PC-9 (cell line): ENCODE results near the gene NR2F1-AS1.

Experiments used
- CTCF ChIP-seq: fragments of 200-600 bp; sonication (generic); conservative IDR thresholded peaks from 2 replicates; pipeline ENCODE4 v1.6.1; 2017; ENCODE audit warnings: mixed run types, antibody characterized with exemption, mild to moderate bottlenecking, moderate library complexity
- EZH2 ChIP-seq: fragments of 200-600 bp; sonication (generic); IDR thresholded peaks from 2 replicates; pipeline ENCODE4 v1.8.0; 2017; ENCODE audit warnings: antibody characterized with exemption, low read depth

- TF ChIP-seq CTCF (no peak), EZH2 (no peak)
These were observed 2.9 kb downstream of the NR2F1-AS1 start for GRCh38 chr5:93577854-93578812.
